ENCODE data around the gene RALY. TPM values are rescaled to one million over a fixed set of nuclear protein-coding genes. Genes with fewer than 3 reads are reported as not detected.

RALY gene
- total RNA-seq, 4 donors from 2014 or later = 71.6 to 166 (median 149) TPM

DNA sequence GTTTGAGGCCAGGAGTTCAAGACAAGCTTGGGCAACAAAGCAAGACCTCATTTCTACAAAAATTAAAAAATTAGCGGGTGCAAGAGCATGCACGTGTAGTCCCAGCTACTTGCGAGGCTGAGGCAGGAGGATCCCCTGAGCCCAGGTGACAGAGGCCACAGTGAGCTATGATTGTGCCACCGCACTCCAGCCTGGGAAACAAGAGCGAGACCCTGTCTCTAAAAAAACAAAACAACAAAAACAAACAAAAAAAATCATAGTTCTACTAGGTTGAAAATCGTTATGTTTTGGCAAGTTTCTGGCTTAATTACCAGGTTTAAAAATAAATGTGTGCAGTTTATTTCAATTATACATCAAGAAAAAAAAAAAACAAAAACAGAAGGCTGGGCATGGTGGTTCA lies 115.7 kb downstream of the RALY start:
- no peak for DNase-seq
- Histone ChIP-seq H3K4me3 (no peak overlapping the region), H3K27me3 (no peaks in the 10 kb centered on the region), H3K27ac (no peak overlapping the region), H3K4me1 (peaks cover 13 to 46% (median 23%) of the 10 kb centered on the region in 4 donors), H3K9me3 (no peaks in the 10 kb centered on the region), H3K36me3 (peaks cover 0 to 18% (median 7%) of the 10 kb centered on the region in 4 donors)
- WGBS, 2 donors (ENCODE audit: low coverage in 1 of 2) = 82 to 86% methylated on average over 6 of the region's 6 CpGs
- TF ChIP-seq, protein P1, sequence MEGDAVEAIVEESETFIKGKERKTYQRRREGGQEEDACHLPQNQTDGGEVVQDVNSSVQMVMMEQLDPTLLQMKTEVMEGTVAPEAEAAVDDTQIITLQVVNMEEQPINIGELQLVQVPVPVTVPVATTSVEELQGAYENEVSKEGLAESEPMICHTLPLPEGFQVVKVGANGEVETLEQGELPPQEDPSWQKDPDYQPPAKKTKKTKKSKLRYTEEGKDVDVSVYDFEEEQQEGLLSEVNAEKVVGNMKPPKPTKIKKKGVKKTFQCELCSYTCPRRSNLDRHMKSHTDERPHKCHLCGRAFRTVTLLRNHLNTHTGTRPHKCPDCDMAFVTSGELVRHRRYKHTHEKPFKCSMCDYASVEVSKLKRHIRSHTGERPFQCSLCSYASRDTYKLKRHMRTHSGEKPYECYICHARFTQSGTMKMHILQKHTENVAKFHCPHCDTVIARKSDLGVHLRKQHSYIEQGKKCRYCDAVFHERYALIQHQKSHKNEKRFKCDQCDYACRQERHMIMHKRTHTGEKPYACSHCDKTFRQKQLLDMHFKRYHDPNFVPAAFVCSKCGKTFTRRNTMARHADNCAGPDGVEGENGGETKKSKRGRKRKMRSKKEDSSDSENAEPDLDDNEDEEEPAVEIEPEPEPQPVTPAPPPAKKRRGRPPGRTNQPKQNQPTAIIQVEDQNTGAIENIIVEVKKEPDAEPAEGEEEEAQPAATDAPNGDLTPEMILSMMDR (IDR thresholded peaks at IDR 0.05) = no peak
- TF ChIP-seq POLR2A (IDR thresholded peaks at IDR 0.05) (no peak), EP300 (IDR thresholded peaks at IDR 0.05; ENCODE audit: low read depth) (no peak)
- intact Hi-C loops (cut with DNase I; ENCODE audit: low total_unique reads) = no loop called here
- in situ Hi-C loops (cut with MboI; ENCODE audit: low pct_ligation_motif_present in 1 of 4, low pct_unique_long_range_greater_than_20kb in 1 of 4, low sequenced_read_pairs in 3 of 4) = no loop called here

DNA sequence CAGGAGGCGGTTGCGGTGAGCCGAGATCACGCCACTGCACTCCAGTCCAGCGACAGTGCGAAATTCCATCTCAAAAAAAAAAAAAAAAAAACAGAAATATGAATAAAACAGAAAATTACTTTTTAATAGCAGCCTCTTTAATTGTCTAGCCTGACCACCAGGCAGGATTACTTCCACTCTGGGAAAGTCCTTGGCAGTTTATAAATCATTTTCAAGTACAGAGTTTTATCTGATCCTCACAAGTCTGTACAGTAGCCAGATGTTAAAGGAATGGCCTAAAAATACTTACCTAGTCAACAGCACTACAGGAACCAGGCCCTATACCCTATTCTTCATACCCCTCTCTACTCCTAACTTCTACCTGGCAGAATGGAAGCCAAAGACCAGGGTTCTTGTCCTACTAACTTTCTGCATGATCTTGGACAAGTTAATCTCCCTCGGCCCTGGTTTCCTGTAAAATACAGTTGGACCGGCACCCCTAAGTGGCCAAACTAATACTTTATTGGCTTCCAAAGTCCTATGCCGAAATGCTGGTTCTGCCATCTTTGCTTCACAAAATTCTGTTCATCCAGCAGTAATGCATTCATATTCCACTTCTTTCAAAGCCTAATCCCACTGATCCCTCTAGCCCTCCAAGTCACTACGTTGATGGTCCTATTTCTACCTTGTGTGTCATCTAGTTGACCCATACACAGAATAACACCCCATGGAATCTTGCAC lies 116.5 kb downstream of the RALY start:
- Histone ChIP-seq H3K4me1 (peaks cover 13 to 46% (median 23%) of the 10 kb centered on the region in 4 donors), H3K27ac (peak overlapping the region; percentile 96 to 100 (median 96)), H3K9me3 (no peaks in the 10 kb centered on the region), H3K36me3 (peaks cover 0 to 10% (median 4%) of the 10 kb centered on the region in 4 donors), H3K4me3 (peak overlapping the region in 2 of 4 donors; percentile 65 to 98), H3K27me3 (no peaks in the 10 kb centered on the region)
- intact Hi-C loops (cut with DNase I; ENCODE audit: low total_unique reads) = no loop called here
- in situ Hi-C loops (cut with MboI; ENCODE audit: low pct_ligation_motif_present in 1 of 4, low pct_unique_long_range_greater_than_20kb in 1 of 4, low sequenced_read_pairs in 3 of 4) = no loop called here
- DNase-seq = no peak
- WGBS, 2 donors (ENCODE audit: low coverage in 1 of 2) = 60 to 68% methylated on average over 4 to 10 of the region's 10 CpGs
- TF ChIP-seq EP300 (IDR thresholded peaks at IDR 0.05; ENCODE audit: low read depth) (no peak), POLR2AphosphoS5 (IDR thresholded peaks at IDR 0.05) (no peak), POLR2A (IDR thresholded peaks at IDR 0.05) (no peak)
- TF ChIP-seq, protein P1 (IDR thresholded peaks at IDR 0.05) = no peak

DNA sequence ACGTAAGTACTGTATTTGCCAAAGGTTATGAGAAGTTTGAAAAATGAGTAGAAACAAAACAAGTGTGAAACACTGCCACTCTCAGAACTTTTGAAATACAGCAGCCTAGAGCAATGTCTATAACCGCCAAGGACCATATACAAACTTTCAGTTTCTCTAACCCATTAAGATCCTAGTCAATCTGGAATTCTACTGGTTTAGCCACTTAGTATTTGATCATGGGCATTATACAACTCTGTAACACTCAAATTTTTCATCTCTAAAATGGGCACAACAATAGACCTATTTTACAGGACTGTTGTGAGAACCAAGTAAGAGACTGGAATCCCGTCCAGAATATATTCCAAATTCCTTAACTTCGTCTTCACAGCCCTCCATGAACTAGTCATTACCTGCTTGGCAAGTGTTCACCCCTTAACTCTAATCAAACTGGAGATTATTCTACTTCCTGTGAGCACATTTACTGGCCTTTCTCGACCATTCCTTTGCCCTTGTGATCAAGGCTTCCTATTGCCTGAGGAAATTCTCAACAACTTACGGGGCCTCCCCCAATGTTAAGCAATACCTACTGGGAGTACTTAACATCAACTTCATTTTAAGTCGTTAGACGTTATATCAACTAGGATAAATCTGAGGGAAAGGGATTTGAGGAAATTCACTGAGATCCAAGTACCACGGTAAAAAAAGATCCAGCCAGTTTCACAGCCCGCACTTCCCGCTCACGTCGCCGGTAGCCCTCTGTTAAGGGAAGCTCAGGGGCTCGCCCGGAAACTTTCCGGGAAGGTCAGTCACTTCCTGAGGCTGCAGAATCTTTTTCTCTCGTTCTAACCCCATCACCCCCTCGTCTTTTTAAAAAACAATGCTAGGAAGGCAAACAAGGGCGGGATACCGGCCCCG lies 117.3 kb downstream of the RALY start:
- TF ChIP-seq POLR2AphosphoS5 (IDR thresholded peaks at IDR 0.05) = no peak
- TF ChIP-seq, protein P1 (IDR thresholded peaks at IDR 0.05) = no peak
- TF ChIP-seq POLR2A (IDR thresholded peaks at IDR 0.05) = no peak
- TF ChIP-seq EP300 (IDR thresholded peaks at IDR 0.05; ENCODE audit: low read depth) = no peak
- intact Hi-C loops (cut with DNase I; ENCODE audit: low total_unique reads) = no loop called here
- peak overlapping the region; percentile 96 to 100 (median 96) for H3K27ac ChIP-seq
- WGBS, 2 donors (ENCODE audit: low coverage in 1 of 2) = 1 to 3% methylated on average over 15 to 22 of the region's 22 CpGs
- no peaks in the 10 kb centered on the region for H3K9me3 ChIP-seq
- H3K4me3 ChIP-seq = peak overlapping the region; percentile 58 to 98 (median 76)
- H3K4me1 ChIP-seq = peaks cover 13 to 44% (median 23%) of the 10 kb centered on the region in 4 donors
- DNase-seq = peak; percentile 18
- no peaks in the 10 kb centered on the region for H3K27me3 ChIP-seq
- peaks cover 0 to 8% (median 2%) of the 10 kb centered on the region in 4 donors for H3K36me3 ChIP-seq
- in situ Hi-C loops (cut with MboI; ENCODE audit: low pct_ligation_motif_present in 1 of 4, low pct_unique_long_range_greater_than_20kb in 1 of 4, low sequenced_read_pairs in 3 of 4) = no loop called here
